Spinal cord (tissue), 10 donors: Measurements from ENCODE around the gene SLC26A2. TPM values are rescaled to one million over a fixed set of nuclear protein-coding genes. Genes with fewer than 3 reads are reported as not detected.

Experiments
- DNase-seq, 6 donors: peaks; one replicate each; pipeline versions ENCODE4 v3.0.0 to v3.0.0-alpha.2; 2013 to 2015; ENCODE audit warnings: low spot score in 6 of 6, low read depth in 4 of 6
- H3K27ac ChIP-seq: one replicate; pipeline ENCODE4 v1.5.1; 2013; ENCODE audit warnings: low read depth, low read length, control low read depth
- H3K27me3 ChIP-seq: one replicate; pipeline ENCODE4 v1.6.1; 2013; ENCODE audit warnings: low read length; ENCODE audit not compliant: control insufficient read depth, insufficient read depth
- H3K36me3 ChIP-seq: one replicate; pipeline ENCODE4 v1.6.1; 2013; ENCODE audit warnings: low read length; ENCODE audit not compliant: control insufficient read depth, insufficient read depth
- H3K4me1 ChIP-seq: one replicate; pipeline ENCODE4 v1.6.1; 2013; ENCODE audit warnings: low read length; ENCODE audit not compliant: control insufficient read depth, insufficient read depth
- H3K4me3 ChIP-seq: one replicate; pipeline ENCODE4 v1.5.1; 2013; ENCODE audit warnings: low read depth, low read length, control low read depth
- H3K9me3 ChIP-seq: one replicate; pipeline ENCODE4 v1.6.1; 2013; ENCODE audit warnings: low read length; ENCODE audit not compliant: control insufficient read depth, insufficient read depth
- WGBS: methylation state at CpG from one replicate; pipeline ENCODE4 v1.1.5; 2013; ENCODE audit warnings: missing lambda C conversion rate; ENCODE audit not compliant: insufficient coverage; 5-methylcytosine and 5-hydroxymethylcytosine counted together
- polyA plus RNA-seq, 2 donors: library from polyadenylated mRNA; unstranded; fragments of 120-200 nt; gene quantifications; one replicate each; pipeline ENCODE4 v1.2.1, GENCODE V29; 2013; ENCODE audit not compliant: insufficient read length in 2 of 2
- total RNA-seq, 2 donors: library from RNA; depleted of rRNA in 1 of 2; stranded (reverse); fragments of 120-200 nt in 1 of 2; fragments of >200 nt in 1 of 2; gene quantifications; one replicate each; pipeline versions ENCODE4 v1.2.3 to v1.2.4, GENCODE V29; 2013 to 2014
- donor health status: healthy.

SLC26A2 gene
- total and polyA plus RNA-seq, 4 donors, result 9.3 to 173 (median 51.8) TPM

GRCh38 chr5:150015415-150015814 is 54.9 kb downstream of the SLC26A2 start:
- no peak overlapping the region for H3K4me3 ChIP-seq
- no peaks in the 10 kb centered on the region for H3K27me3 ChIP-seq
- peaks cover 45% of the 10 kb centered on the region for H3K36me3 ChIP-seq
- no peak for DNase-seq
- peaks cover 8% of the 10 kb centered on the region for H3K9me3 ChIP-seq
- WGBS, result 100% methylated on average over 1 of the region's 3 CpGs
- no peaks in the 10 kb centered on the region for H3K4me1 ChIP-seq
- H3K27ac ChIP-seq, result no peak overlapping the region

GRCh38 chr5:150016537-150016936 is 56.0 kb downstream of the SLC26A2 start:
- Histone ChIP-seq H3K4me1 (no peaks in the 10 kb centered on the region), H3K27me3 (no peaks in the 10 kb centered on the region), H3K27ac (no peak overlapping the region), H3K36me3 (peaks cover 45% of the 10 kb centered on the region), H3K4me3 (no peak overlapping the region), H3K9me3 (peaks cover 8% of the 10 kb centered on the region)
- DNase-seq, result no peak

GRCh38 chr5:150017226-150018005 is 56.9 kb downstream of the SLC26A2 start:
- H3K4me1 ChIP-seq, result no peaks in the 10 kb centered on the region
- peaks cover 43% of the 10 kb centered on the region for H3K36me3 ChIP-seq
- WGBS, result no CpG with 5 or more reads among the region's 6 CpGs
- DNase-seq, result no peak
- peaks cover 8% of the 10 kb centered on the region for H3K9me3 ChIP-seq
- H3K27ac ChIP-seq, result no peak overlapping the region
- H3K27me3 ChIP-seq, result no peaks in the 10 kb centered on the region
- no peak overlapping the region for H3K4me3 ChIP-seq

GRCh38 chr5:150020249-150020648 is 59.7 kb downstream of the SLC26A2 start:
- Histone ChIP-seq H3K27me3 (no peaks in the 10 kb centered on the region), H3K27ac (no peak overlapping the region), H3K4me1 (no peaks in the 10 kb centered on the region), H3K9me3 (peaks cover 8% of the 10 kb centered on the region), H3K36me3 (peaks cover 40% of the 10 kb centered on the region), H3K4me3 (no peak overlapping the region)
- no peak for DNase-seq
- no CpG with 5 or more reads among the region's 1 CpG for WGBS

- no peaks in the 10 kb centered on the region for H3K4me1 ChIP-seq
- WGBS, result 82% methylated on average over 6 of the region's 13 CpGs
- H3K4me3 ChIP-seq, result no peak overlapping the region
- H3K27ac ChIP-seq, result no peak overlapping the region
- no peaks in the 10 kb centered on the region for H3K27me3 ChIP-seq
- DNase-seq, result no peak
- peaks cover 42% of the 10 kb centered on the region for H3K36me3 ChIP-seq
- H3K9me3 ChIP-seq, result no peaks in the 10 kb centered on the region
These were observed 61.1 kb downstream of the SLC26A2 start for GRCh38 chr5:150021491-150022157.

GRCh38 chr5:150022158-150022531 is 61.6 kb downstream of the SLC26A2 start:
- Histone ChIP-seq H3K4me3 (no peak overlapping the region), H3K27me3 (no peaks in the 10 kb centered on the region), H3K36me3 (peaks cover 45% of the 10 kb centered on the region), H3K4me1 (no peaks in the 10 kb centered on the region), H3K27ac (no peak overlapping the region), H3K9me3 (no peaks in the 10 kb centered on the region)
- WGBS, result 100% methylated on average over 1 of the region's 1 CpG
- no peak for DNase-seq

- no peaks in the 10 kb centered on the region for H3K9me3 ChIP-seq
- H3K27me3 ChIP-seq, result no peaks in the 10 kb centered on the region
- H3K36me3 ChIP-seq, result peaks cover 50% of the 10 kb centered on the region
- H3K4me3 ChIP-seq, result no peak overlapping the region
- DNase-seq, result no peak
- 56% methylated on average over 2 of the region's 2 CpGs for whole genome bisulfite sequencing
- H3K4me1 ChIP-seq, result no peaks in the 10 kb centered on the region
- no peak overlapping the region for H3K27ac ChIP-seq
These were observed 62.1 kb downstream of the SLC26A2 start for GRCh38 chr5:150022681-150023080.

- Histone ChIP-seq H3K36me3 (peaks cover 50% of the 10 kb centered on the region), H3K27me3 (no peaks in the 10 kb centered on the region), H3K4me1 (no peaks in the 10 kb centered on the region), H3K4me3 (no peak overlapping the region), H3K9me3 (no peaks in the 10 kb centered on the region), H3K27ac (no peak overlapping the region)
- WGBS, result no CpG with 5 or more reads among the region's 1 CpG
- no peak for DNase-seq
These were observed 62.6 kb downstream of the SLC26A2 start for GRCh38 chr5:150023136-150023535.

GRCh38 chr5:150024346-150024984 is 63.9 kb downstream of the SLC26A2 start:
- no peak overlapping the region for H3K27ac ChIP-seq
- H3K36me3 ChIP-seq, result peaks cover 46% of the 10 kb centered on the region
- WGBS, result 93% methylated on average over 2 of the region's 9 CpGs

More at GRCh38 chr5:150024346-150024984, 63.9 kb downstream of the SLC26A2 start:
- DNase-seq, result no peak
- no peaks in the 10 kb centered on the region for H3K27me3 ChIP-seq
- no peak overlapping the region for H3K4me3 ChIP-seq
- H3K9me3 ChIP-seq, result no peaks in the 10 kb centered on the region
- H3K4me1 ChIP-seq, result no peaks in the 10 kb centered on the region
